ENCODE data around the gene VRTN. TPM values are rescaled to one million over a fixed set of nuclear protein-coding genes. Genes with fewer than 3 reads are reported as not detected.

Gene VRTN
- total RNA-seq, 1 donor from 2014 or later: 0.15 TPM

- H3K4me3 Mint-ChIP-seq (ENCODE audit: unreplicated experiment): no peak overlapping the region
- peaks cover 5% of the 10 kb centered on the region for H3K27me3 Mint-ChIP-seq (ENCODE audit: unreplicated experiment)
- no peak for TF ChIP-seq CTCF (IDR thresholded peaks at IDR 0.05; ENCODE audit: partially characterized antibody, unreplicated experiment)
- H3K4me1 Mint-ChIP-seq (ENCODE audit: low read depth, unreplicated experiment): peaks cover 21% of the 10 kb centered on the region
- no peaks in the 10 kb centered on the region for H3K36me3 Mint-ChIP-seq (ENCODE audit: unreplicated experiment)
- no peak for DNase-seq
- H3K27ac Mint-ChIP-seq (ENCODE audit: unreplicated experiment): no peak overlapping the region
- H3K9me3 Mint-ChIP-seq (ENCODE audit: unreplicated experiment): peaks cover 4% of the 10 kb centered on the region
These were observed 46.3 kb downstream of the VRTN start for GRCh38 chr14:74394549-74394948.

DNA sequence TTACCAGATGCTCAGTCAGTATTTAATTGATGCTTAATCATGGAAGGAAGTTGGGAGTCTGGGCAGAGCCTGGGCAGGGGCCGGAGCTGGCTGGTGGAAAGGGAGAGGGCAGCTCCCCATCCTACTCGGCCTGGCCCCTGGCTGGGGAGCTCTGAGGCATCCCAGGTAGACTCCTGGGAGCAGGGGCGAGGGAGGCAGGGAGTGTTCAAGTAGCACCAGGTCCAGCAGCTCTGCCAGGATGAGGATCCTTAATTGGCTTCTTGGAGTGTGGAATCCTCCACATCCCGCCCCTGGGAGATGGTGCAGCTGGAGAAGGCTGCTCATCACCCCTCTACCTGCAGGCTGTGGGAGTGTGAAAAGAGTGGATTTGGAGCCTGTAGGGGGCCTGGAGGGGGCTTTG lies 46.8 kb downstream of the VRTN start:
- H3K27ac Mint-ChIP-seq (ENCODE audit: unreplicated experiment): no peak overlapping the region
- no peak for TF ChIP-seq CTCF (IDR thresholded peaks at IDR 0.05; ENCODE audit: partially characterized antibody, unreplicated experiment)
- peaks cover 6% of the 10 kb centered on the region for H3K27me3 Mint-ChIP-seq (ENCODE audit: unreplicated experiment)
- no peak overlapping the region for H3K4me3 Mint-ChIP-seq (ENCODE audit: unreplicated experiment)
- DNase-seq: no peak
- peaks cover 21% of the 10 kb centered on the region for H3K4me1 Mint-ChIP-seq (ENCODE audit: low read depth, unreplicated experiment)
- H3K9me3 Mint-ChIP-seq (ENCODE audit: unreplicated experiment): peaks cover 4% of the 10 kb centered on the region
- no peaks in the 10 kb centered on the region for H3K36me3 Mint-ChIP-seq (ENCODE audit: unreplicated experiment)

GRCh38 chr14:74400031-74400685 lies 51.9 kb downstream of the VRTN start:
- DNase-seq: no peak
- Mint-ChIP-seq H3K4me3 (ENCODE audit: unreplicated experiment) (no peak overlapping the region), H3K9me3 (ENCODE audit: unreplicated experiment) (peaks cover 5% of the 10 kb centered on the region), H3K36me3 (ENCODE audit: unreplicated experiment) (no peaks in the 10 kb centered on the region), H3K27me3 (ENCODE audit: unreplicated experiment) (peaks cover 8% of the 10 kb centered on the region), H3K27ac (ENCODE audit: unreplicated experiment) (peak overlapping the region; percentile 9), H3K4me1 (ENCODE audit: low read depth, unreplicated experiment) (peaks cover 21% of the 10 kb centered on the region)
- peak; percentile 9 for TF ChIP-seq CTCF (IDR thresholded peaks at IDR 0.05; ENCODE audit: partially characterized antibody, unreplicated experiment)

DNA sequence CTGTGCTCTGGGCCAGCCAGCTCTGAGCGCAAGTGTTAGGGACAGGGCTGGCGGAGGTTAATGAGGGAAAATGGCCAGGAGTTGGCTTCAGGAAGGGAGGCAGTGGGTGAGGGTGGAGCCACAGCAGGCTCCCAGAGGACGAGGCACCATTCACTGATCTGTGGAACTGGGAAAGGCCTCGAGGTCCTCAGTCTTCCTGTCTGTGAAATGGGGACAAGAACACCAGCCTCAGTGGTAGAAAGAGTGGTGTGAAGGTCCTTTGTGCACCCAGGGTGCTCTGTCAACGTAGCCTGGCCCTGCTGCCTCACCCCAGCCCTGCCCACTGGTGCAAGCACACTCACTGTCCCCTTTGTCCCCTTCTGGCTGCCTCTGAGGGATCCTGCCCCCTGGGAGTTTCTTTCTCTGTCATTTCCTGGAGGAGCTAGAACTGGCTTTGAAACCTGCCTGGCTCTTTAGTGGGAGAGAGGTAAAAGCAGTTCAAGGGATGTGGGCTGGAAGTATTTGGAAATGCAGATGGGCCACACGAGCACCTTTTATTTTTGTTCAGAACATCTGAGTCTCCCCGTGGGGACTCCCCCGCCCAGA lies 52.7 kb downstream of the VRTN start:
- Mint-ChIP-seq H3K27ac (ENCODE audit: unreplicated experiment) (no peak overlapping the region), H3K36me3 (ENCODE audit: unreplicated experiment) (no peaks in the 10 kb centered on the region), H3K9me3 (ENCODE audit: unreplicated experiment) (peaks cover 5% of the 10 kb centered on the region), H3K4me1 (ENCODE audit: low read depth, unreplicated experiment) (peaks cover 21% of the 10 kb centered on the region), H3K27me3 (ENCODE audit: unreplicated experiment) (peaks cover 10% of the 10 kb centered on the region), H3K4me3 (ENCODE audit: unreplicated experiment) (no peak overlapping the region)
- no peak for TF ChIP-seq CTCF (IDR thresholded peaks at IDR 0.05; ENCODE audit: partially characterized antibody, unreplicated experiment)
- DNase-seq: no peak

GRCh38 chr14:74401504-74402241 lies 53.4 kb downstream of the VRTN start:
- Mint-ChIP-seq H3K4me3 (ENCODE audit: unreplicated experiment) (peak overlapping the region; percentile 52), H3K4me1 (ENCODE audit: low read depth, unreplicated experiment) (peaks cover 21% of the 10 kb centered on the region)

More at GRCh38 chr14:74401504-74402241, 53.4 kb downstream of the VRTN start:
- peaks cover 9% of the 10 kb centered on the region for H3K27me3 Mint-ChIP-seq (ENCODE audit: unreplicated experiment)
- TF ChIP-seq CTCF (IDR thresholded peaks at IDR 0.05; ENCODE audit: partially characterized antibody, unreplicated experiment): no peak
- H3K36me3 Mint-ChIP-seq (ENCODE audit: unreplicated experiment): no peaks in the 10 kb centered on the region
- H3K27ac Mint-ChIP-seq (ENCODE audit: unreplicated experiment): peak overlapping the region; percentile 48
- peak; percentile 53 for DNase-seq
- H3K9me3 Mint-ChIP-seq (ENCODE audit: unreplicated experiment): peaks cover 3% of the 10 kb centered on the region

Measured in glutamatergic neuron (in vitro differentiated cells).